GM21723 (cell line): Measurements from ENCODE around the gene RAPGEF3.

Experiments
- ATAC-seq: cut with Tn5 transposase; IDR thresholded peaks from one replicate; pipeline ENCODE4 v1.9.1; 2021; ENCODE audit warnings: mild to moderate bottlenecking, moderate library complexity; ENCODE audit not compliant: unreplicated experiment

Gene RAPGEF3

GRCh38 chr12:47791351-47791746 lies 32.7 kb upstream of the RAPGEF3 start:
- no peak for ATAC-seq

DNA sequence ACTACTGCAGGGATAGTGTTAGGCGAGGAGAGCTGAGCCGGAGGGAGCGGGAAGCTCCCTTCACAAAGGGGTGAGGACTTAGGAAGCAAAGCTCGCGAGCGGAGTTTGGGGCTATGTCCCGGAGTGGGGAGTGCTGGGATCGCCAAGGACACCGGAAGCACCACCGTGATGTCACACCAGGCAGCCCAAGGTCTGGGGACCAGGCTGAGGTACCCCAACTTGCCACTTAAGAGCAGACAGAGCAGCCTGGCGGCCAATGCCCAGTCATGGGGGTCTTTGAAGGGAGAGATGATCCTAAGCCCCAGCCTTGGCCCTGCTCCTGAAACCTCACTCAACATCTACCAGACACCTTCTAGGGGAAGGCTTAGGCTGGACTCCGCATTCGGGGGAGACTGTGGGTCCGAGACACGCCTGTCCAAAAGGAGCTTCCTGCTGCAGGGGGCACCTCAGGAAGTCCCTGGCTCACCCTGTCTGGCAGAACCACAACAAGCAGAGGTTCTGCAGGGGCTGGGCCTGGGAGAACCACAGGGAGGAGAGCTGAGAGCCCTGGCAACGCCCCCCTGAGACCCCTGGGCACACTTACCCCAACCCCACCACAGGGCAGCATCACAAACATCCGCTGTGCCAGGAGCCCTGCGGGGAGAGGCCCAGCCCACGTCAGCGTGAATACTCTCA lies 32.1 kb upstream of the RAPGEF3 start:
- ATAC-seq: no peak

DNA sequence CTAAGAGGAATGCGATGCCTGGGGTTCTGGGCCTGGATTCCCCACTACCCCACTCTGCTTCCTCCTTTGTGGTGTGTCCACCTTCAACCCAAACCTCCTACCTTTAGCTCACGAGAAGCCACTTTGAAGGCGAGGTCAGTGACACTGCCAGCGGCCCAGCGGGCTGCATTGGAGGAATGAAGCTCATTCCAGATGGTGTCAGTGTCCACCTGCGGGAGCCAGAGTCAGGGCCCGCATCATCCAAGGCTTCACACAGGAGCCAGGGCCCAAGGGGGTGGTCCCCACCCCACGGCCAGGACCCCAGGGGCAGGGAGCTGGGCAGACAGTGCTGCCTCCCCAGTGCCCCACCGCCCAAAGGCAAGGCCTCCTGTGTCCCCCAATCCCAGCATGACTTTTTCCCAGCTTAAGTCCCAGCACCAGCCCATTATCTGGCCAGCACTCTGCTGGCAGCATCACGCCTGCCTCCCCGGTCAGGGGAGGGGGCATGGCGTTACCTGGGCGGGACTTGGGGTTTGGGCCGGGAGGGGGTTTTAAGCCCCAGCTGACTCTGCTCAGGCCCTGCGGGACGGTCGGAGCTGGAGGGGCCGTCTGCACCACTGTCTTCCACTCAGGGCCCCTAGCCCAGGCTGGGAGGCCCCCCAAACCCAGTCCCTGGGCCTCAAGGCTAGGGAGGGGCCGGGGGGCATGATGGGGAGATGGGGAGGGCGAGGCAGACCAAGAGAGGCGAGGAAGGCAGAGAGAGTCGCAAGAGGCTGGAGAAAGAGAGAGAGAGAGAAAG lies 31.2 kb upstream of the RAPGEF3 start:
- no peak for ATAC-seq

DNA sequence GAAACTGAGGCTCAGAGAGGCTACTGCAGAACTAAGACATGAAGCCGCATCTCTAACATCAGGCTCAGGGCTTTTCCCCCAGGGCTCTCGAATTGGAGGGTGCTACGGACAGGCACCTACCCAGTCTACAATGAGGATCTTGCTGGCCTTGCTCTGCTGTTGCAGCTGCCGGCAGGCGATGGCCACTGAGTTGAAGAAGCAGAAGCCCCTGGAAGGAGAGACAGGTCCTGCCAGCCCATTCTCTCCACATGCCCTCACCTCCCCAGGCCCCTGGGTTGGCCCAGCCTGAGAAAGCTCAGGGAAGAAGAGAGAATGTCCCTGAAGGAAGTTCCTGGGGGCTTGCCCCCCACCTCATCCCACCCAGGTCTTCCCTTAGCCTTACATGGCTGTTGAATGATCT lies 30.5 kb upstream of the RAPGEF3 start:
- ATAC-seq: no peak

- no peak for ATAC-seq
Measured at GRCh38 chr12:47787596-47788319, 29.1 kb upstream of the RAPGEF3 start.

GRCh38 chr12:47786662-47787280 lies 28.1 kb upstream of the RAPGEF3 start:
- no peak for ATAC-seq

- ATAC-seq: no peak
Measured at GRCh38 chr12:47785887-47786661, 27.4 kb upstream of the RAPGEF3 start.

DNA sequence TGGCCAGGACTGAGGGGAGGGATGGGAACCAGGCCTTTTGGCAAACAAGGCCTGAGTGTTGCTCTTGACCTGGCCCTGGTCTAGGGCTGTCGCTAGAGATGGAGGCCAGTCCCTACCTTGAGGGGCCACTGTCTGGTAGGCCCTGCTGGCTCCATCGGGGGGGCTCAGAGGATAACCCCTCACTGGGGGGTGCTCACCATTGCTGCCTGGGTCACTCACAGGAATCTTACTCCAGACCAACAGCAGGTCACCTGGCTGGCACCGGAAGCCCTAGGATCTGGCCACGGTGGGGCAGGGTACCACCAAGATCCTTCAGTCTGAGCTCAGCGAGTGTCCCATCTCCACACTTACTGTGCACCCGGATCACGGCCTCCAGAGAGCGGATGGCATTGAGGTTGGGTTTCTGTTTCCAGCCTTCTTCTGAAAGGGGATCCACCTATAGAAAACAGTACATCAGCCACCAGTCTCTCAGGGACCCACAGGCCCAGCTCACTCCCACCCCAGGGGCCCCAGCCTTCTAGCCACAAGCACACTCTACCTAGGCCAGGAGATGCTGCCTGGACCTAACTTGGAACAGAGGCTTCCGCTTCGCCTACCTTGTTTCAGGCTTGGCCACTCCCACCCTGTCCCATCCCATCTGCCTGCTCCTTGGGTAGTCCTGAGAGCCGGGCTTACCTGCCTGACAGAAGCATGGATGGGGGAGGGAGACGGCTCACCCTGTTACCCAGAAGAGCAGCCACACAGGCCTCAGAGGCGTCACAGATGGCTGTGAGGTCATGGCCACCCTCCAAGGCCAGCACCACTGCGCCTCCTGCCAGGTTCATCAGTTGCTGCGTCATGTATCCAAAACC lies 26.6 kb upstream of the RAPGEF3 start:
- no peak for ATAC-seq

DNA sequence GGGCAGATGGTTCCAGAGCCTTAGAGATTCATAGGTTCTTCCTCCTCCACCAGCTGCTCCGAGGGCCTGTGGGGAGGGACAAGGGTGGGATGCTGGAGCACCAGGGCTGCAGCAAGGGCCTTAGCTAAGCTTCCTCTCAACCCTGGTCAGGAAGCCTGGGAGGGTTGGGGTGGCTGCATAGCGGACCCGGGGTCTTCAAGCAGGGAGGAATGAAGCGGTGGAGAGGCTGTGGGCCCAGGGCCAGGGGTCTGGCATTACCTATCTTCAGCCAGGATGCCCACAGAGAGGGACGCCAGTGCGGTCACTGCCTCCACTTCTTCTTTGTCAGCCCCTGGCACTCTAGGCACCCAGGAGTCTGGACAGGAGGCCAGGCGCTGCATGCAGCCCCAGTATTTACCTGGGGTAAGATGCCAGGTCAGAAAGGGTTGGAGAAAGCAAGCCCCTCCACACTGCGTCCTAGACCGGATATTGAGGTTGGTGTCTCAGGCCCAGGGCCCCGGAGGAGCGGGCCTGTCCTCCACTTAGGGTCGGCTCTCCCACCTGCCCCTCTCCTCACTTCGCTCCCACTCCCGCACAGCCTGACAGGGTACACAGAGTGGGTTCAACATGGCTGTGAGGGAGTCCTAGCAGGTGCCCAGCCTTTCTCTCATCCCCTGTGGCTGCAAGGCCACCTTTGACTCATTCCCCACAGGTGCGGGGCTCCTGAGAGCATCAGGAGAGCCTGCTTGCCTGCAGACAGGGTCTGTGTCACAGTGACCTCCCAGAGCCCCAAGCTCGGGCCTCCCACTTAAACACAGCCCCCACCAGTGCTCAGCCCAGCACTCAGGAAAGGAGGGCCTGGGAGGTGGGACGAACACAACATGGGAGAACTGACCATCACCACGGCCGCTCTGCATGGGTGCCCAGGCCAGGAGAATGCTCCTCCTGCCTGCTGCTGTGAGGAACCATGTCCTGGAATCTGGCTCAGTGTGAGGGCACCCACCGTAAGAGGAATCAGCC lies 25.4 kb upstream of the RAPGEF3 start:
- ATAC-seq: no peak

GRCh38 chr12:47783024-47783755 lies 24.5 kb upstream of the RAPGEF3 start:
- no peak for ATAC-seq

DNA sequence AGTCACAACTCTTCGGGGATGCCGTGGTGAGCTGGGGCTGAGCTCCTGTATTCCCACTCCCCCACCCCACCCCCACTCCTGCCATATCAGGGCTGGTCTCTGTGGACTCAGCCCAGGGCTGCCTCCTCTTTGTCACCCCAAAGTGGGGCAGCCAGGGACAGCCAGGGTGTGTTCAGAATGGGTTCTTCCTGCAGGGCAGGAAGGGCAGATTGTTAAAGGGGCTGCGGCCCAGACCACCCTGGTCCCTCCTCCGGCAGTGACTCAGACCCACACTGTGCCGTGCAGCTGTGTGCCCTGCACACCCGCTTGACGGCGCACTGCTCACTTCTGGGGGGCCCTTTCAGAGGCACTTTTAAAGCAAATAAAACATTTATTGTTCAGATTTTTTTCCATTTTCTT lies 23.7 kb upstream of the RAPGEF3 start:
- ATAC-seq: no peak

DNA sequence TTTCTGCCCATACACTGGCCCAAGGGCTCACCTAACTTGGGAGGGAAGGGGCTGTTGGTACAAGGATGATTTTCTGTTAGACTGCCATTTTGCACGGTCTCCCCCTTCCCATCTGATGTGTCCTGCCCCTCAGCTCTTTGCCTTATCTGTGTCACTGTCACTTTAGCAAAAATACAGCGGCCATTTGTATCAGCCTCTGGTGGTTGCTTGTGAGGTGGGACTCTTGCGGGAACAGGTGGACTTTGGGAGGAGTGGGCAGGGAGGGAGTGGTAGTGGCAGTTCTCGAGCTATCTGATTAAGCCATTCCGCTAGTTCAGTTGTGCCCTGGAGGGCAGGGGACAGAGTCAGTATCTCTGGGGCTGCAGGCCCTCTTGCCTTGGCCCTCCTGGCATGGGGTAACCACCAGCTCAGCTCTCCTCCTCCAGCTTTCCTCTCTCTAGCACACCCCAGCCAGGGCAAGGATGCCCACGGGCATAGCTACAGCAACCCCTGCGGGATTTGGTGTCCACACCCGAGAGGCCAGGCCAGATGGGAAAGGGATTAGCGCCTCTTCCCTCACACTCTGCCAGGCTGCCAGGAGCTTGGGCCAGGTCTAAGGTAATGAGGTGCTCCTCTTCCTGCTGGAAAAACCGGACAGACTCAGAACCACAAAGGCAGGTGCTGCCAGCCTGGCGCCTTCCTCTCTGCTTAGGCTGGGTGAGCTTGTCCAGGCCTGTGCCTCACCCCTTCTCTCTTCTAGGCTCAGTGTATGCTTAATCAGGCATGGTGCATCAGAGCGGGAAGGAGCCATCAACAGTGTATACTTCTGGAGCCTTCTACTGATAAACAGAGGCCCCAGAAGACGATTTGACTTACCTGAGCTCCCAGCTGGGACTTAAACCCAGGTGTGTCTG lies 23.0 kb upstream of the RAPGEF3 start:
- ATAC-seq: no peak

DNA sequence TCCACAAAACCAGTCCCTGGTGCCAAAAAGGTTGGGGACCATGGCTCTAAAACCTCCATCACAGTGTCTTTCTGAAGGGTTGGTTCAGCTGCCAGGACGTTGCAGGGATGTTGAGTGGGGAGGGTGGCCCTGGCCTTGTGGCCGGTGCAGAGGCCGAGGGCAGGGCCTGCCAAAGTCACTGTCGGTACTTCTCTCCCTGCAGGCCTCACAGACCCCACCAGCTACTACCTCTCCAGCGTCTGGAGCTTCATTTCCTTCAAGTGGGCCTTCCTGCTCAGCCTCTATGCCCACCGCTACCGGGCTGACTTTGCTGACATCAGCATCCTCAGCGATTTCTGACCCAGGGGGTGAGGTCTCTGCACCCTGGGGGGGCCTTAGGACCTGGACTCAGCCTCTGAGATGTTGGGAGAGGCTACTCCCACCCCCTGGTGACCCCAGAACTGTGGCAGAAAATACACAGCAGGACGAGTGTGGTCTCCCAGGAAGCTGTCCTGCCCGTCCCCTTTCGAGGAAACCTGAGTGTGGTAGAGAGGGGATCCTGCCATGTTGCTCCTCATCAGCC lies 21.3 kb upstream of the RAPGEF3 start:
- no peak for ATAC-seq

GRCh38 chr12:47779301-47779942 lies 20.7 kb upstream of the RAPGEF3 start:
- ATAC-seq: peak; percentile 90

DNA sequence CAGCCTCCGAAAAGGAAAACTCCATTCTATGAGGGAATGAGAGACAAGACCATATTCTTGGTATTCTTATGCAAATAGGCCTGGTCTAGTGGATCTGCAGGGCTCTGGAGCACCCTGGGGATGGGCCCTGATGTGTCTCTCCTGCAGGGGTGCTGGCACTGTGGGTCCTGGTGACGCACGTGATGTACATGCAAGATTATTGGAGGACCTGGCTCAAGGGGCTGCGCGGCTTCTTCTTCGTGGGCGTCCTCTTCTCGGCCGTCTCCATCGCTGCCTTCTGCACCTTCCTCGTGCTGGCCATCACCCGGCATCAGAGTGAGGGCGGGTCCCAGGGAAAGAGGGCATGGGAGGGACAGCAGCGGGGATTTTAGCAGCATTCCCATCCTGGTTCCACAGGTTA lies 20.2 kb upstream of the RAPGEF3 start:
- no peak for ATAC-seq
